CD4-positive, alpha-beta T cell treated with Interferon gamma for 1 hour (primary cell): ENCODE measurements around the gene DHX8.
A peak's percentile ranks its signal among the peaks of the same experiment; 100 is the strongest.

Experiments used
- DNase-seq: peaks from one replicate; pipeline ENCODE4 v3.0.0-alpha.2; 2020

DHX8 gene

DNA sequence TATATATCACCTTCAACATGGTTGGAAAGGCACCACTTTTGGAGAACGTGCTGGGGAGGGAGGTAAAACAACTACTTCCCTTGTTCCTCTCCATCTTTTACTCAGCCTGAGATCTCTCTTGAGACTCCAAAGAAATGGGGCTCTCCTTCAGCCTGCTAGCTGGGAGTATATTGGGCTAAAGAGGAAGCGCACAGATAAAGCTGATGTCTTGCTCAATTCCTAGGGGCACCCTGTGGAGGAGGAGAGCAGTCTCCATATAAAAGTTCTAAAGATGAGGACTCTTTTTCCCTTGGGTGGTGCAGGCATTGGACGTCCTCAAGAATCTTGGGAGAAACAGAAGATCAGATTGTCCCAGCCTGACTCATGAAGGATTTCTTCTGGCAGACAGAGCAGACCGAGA lies 67.0 kb downstream of the DHX8 start:
- DNase-seq: no peak

- no peak for DNase-seq
Observed at GRCh38 chr17:43552229-43552837, 68.6 kb downstream of the DHX8 start.

- DNase-seq: no peak
Observed at GRCh38 chr17:43553573-43553972, 69.8 kb downstream of the DHX8 start.

DNA sequence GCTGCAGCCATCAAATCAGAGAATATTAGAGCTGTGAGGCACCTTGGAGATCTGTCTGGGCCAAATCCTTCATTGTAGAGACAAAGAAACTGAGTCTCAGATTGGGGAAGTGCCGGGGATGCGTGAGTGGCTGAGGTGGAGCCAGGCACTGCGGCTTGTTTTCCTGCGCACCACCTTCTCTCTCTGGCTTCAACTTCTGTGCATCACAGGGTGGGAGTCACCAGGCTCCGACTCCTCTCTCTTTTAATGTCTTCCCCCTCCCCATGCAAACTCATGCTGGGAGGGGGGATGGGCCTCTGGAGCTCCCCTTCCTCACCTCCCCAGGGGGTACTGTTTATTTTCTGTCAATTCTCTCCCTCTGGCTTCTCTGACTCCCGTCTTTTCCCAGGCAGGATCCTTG lies 71.1 kb downstream of the DHX8 start:
- DNase-seq: no peak

DNA sequence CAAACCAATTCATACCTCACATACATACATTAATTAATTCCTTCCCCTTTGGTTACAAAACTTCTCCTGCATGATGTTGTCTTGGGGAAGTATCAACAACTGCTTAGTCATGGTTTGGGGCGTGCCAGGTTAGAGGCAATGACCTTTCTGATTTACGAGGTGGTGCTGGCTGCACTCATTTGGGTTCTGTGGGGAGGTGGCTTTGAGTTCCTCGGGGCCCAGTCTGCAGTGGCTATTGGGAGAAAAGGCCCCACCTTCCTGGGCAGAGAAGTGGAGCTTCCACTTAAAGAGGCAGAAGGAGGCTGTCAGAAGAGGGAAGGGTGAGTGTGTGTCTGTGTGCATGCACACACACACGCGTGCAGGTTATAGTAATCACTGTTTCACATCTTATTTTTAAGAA lies 72.5 kb downstream of the DHX8 start:
- DNase-seq: peak; percentile 66

DNA sequence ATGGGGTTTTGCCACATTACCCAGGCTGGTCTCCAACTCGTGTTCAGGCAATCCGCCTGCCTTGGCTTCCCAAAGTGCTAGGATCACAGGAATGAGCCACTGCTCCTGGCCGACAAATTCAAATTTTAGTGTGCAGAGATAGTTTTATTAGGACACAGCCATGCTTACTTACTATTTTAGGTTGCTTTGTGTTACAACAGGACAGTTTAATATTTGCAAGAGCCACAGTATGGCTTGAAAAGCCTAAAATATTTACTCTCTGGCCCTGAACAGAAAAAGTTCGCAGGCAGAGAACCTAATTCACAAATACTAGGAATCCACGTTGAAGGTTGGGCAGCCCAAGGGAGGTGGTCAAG lies 75.0 kb downstream of the DHX8 start:
- DNase-seq: no peak

GRCh38 chr17:43559161-43559816 lies 75.5 kb downstream of the DHX8 start:
- DNase-seq: no peak

GRCh38 chr17:43560461-43561427 lies 77.0 kb downstream of the DHX8 start:
- no peak for DNase-seq

GRCh38 chr17:43562679-43563599 lies 79.2 kb downstream of the DHX8 start:
- DNase-seq: no peak

DNA sequence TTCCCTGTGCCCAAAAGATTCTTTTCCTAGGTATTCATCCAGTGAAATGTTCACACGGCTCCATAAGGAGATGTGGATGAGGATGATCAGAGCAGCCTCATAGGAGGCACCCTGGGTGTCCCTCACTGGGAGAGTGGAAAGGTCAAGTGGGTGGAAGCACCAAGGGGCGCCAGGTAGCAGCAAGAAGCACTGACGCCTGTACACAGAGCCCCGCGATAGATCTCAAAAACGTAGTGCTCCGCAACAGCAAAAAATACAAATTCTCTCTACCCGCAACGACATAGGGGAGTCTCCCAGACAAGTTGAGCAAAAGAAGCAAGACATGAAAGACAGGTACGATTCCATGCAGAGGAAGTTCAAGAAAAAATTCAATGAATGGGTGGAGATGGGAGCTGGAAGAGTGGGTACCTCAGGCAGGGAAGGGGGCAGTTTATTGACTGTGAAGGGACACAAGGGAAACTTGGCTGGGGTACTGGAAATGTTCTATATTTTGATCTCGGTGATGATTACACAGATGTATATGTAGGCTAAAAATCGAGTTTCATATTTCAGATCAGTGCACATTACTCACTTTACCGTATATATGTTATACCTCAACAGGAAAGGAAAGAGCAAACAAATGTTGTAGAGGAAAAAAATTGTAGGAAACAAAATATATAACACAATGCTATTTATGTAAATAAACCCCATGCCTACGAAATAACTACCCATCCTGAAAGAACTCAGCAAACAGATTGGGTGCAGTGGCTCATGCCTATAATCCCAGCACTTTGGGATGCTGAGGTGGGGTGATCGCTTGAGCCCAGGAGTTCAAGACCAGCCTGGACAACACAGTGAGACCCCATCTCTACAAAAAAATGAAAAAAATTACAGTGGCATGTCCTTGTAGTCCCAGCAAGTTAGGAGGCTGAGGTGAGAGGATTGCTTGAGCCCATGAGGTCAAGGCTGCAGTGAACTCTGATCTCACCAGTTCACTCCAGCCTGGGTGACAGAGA lies 80.1 kb downstream of the DHX8 start:
- no peak for DNase-seq

- no peak for DNase-seq
Observed at GRCh38 chr17:43568506-43569082, 84.8 kb downstream of the DHX8 start.

DNA sequence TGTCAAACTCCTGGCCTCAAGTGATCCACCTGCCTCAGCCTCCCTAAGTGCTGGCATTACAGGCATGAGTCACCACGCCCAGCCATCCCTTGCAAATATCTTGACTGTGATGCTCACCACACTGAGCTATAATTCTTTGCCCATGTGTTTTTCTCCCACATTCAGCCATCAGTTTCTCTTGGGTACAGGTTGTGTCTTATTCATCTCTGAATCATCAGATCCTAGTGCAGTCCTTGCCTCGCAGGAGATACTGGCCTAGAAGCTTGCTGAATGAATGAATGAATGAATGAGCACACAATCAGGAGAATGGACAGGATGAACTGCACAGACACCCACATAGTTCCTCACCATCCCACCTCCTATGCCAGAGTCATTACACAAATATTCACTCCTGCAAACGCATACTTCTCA lies 86.7 kb downstream of the DHX8 start:
- no peak for DNase-seq

- DNase-seq: no peak
Observed at GRCh38 chr17:43572368-43572980, 88.7 kb downstream of the DHX8 start.

GRCh38 chr17:43573579-43574321 lies 90.0 kb downstream of the DHX8 start:
- no peak for DNase-seq

GRCh38 chr17:43574348-43574747 lies 90.6 kb downstream of the DHX8 start:
- DNase-seq: no peak

- DNase-seq: no peak
Observed at GRCh38 chr17:43574896-43575525, 91.2 kb downstream of the DHX8 start.
